HEK293 (cell line): Measurements from ENCODE around the gene MSX1.

ENCODE experiments used
- CTCF ChIA-PET: fragments of 350-600 bp; formaldehyde crosslinking; extraction: SDS; loops from one replicate; lab custom pipeline; 2021; ENCODE audit warnings: antibody characterized with exemption; lab: Yijun Ruan, JAX
- POLR2A ChIA-PET: fragments of 300-600 bp; formaldehyde crosslinking; extraction: SDS; loops from one replicate; lab custom pipeline; 2020; ENCODE audit warnings: antibody characterized with exemption, inconsistent platforms; lab: Yijun Ruan, JAX
- H3K27ac ChIP-seq: fragments of 200-500 bp; sonication (Bioruptor generic); 2 replicates; pipeline ENCODE4 v1.5.1; 2014; ENCODE audit warnings: low read depth, low read length, control low read depth, inconsistent platforms; ENCODE audit errors: extremely low read depth
- H3K36me3 ChIP-seq, 2 experiments: fragments of 200-500 bp in 1 of 2; sonication (Bioruptor generic) in 1 of 2; 1 replicate in 1 of 2; 2 replicates in 1 of 2; pipeline ENCODE4 v1.5.1; 2014 to 2017; ENCODE audit warnings: inconsistent platforms in 2 of 2, low read length in 2 of 2; ENCODE audit not compliant: control insufficient read depth in 2 of 2, insufficient read depth in 1 of 2
- H3K4me1 ChIP-seq: fragments of 200-500 bp; sonication (Bioruptor generic); 2 replicates; pipeline ENCODE4 v1.5.1; 2014; ENCODE audit warnings: mild to moderate bottlenecking, low read length, inconsistent platforms; ENCODE audit not compliant: control insufficient read depth, insufficient read depth
- H3K4me3 ChIP-seq: 2 replicates; pipeline ENCODE4 v1.5.1; 2011; ENCODE audit warnings: low read depth, mild to moderate bottlenecking, control low read depth, low read length, moderate library complexity
- H3K9me3 ChIP-seq: fragments of 200-500 bp; sonication (Bioruptor generic); 2 replicates; pipeline ENCODE4 v1.5.1; 2014; ENCODE audit warnings: low read depth, low read length, inconsistent platforms; ENCODE audit not compliant: control insufficient read depth, insufficient read depth
- GLIS1 ChIP-seq: fragments of 450-650 bp; formaldehyde crosslinking; IDR thresholded peaks from 2 replicates; pipeline ENCODE4 v1.5.1; 2016; ENCODE audit warnings: missing biosample characterization, missing genetic modification characterization
- IKZF3 ChIP-seq: fragments of 450-650 bp; IDR thresholded peaks from 2 replicates; pipeline ENCODE4 v1.5.0; 2018; ENCODE audit warnings: missing biosample characterization, mild to moderate bottlenecking, missing genetic modification characterization, moderate library complexity
- PRDM1 ChIP-seq: fragments of 450-650 bp; formaldehyde crosslinking; IDR thresholded peaks from 2 replicates; pipeline ENCODE4; 2016; ENCODE audit warnings: missing biosample characterization, missing genetic modification characterization
- SCRT2 ChIP-seq: fragments of 450-650 bp; formaldehyde crosslinking; IDR thresholded peaks from 2 replicates; pipeline ENCODE4 v1.5.1; 2016; ENCODE audit warnings: missing biosample characterization, missing genetic modification characterization
- SP3 ChIP-seq: fragments of 450-650 bp; formaldehyde crosslinking; IDR thresholded peaks from 2 replicates; pipeline ENCODE4 v1.5.1; 2016; ENCODE audit warnings: missing biosample characterization, missing genetic modification characterization
- SP7 ChIP-seq: fragments of 450-650 bp; formaldehyde crosslinking; IDR thresholded peaks from 2 replicates; pipeline ENCODE4 v1.5.1; 2016; ENCODE audit warnings: missing biosample characterization, missing genetic modification characterization
- ZBTB17 ChIP-seq: fragments of 450-650 bp; formaldehyde crosslinking; IDR thresholded peaks from 2 replicates; pipeline ENCODE4 v1.5.1; 2016; ENCODE audit warnings: missing biosample characterization, missing genetic modification characterization
- ZBTB20 ChIP-seq: fragments of 450-650 bp; formaldehyde crosslinking; IDR thresholded peaks from 2 replicates; pipeline ENCODE4 v1.5.1; 2016; ENCODE audit warnings: missing biosample characterization, missing genetic modification characterization
- ZFP69B ChIP-seq: fragments of 450-650 bp; formaldehyde crosslinking; IDR thresholded peaks from 2 replicates; pipeline ENCODE4 v1.5.1; 2016; ENCODE audit warnings: missing biosample characterization, missing genetic modification characterization
- ZIC2 ChIP-seq: fragments of 450-650 bp; formaldehyde crosslinking; IDR thresholded peaks from 2 replicates; pipeline ENCODE4 v1.5.1; 2016; ENCODE audit warnings: missing biosample characterization, missing genetic modification characterization
- ZNF223 ChIP-seq: fragments of 450-650 bp; formaldehyde crosslinking; IDR thresholded peaks from 2 replicates; pipeline ENCODE4 v1.5.1; 2016; ENCODE audit warnings: missing biosample characterization, missing genetic modification characterization
- ZNF335 ChIP-seq: fragments of 450-650 bp; formaldehyde crosslinking; conservative IDR thresholded peaks from 2 replicates; pipeline ENCODE4 v1.5.1; 2016; ENCODE audit warnings: missing biosample characterization, missing genetic modification characterization
- ZNF366 ChIP-seq: fragments of 450-650 bp; formaldehyde crosslinking; conservative IDR thresholded peaks from 2 replicates; pipeline ENCODE4 v1.5.1; 2016; ENCODE audit warnings: missing biosample characterization, missing genetic modification characterization
- ZNF561 ChIP-seq: fragments of 450-650 bp; IDR thresholded peaks from 2 replicates; pipeline ENCODE4 v1.5.1; 2018; ENCODE audit warnings: missing biosample characterization, missing genetic modification characterization, borderline replicate concordance
- ZNF610 ChIP-seq: fragments of 450-650 bp; formaldehyde crosslinking; IDR thresholded peaks from 2 replicates; pipeline ENCODE4 v1.5.1; 2016; ENCODE audit warnings: missing biosample characterization, missing genetic modification characterization, borderline replicate concordance
- ZNF623 ChIP-seq: fragments of 450-650 bp; formaldehyde crosslinking; IDR thresholded peaks from 2 replicates; pipeline ENCODE4 v1.5.1; 2016; ENCODE audit warnings: missing biosample characterization, missing genetic modification characterization
- ZNF76 ChIP-seq: fragments of 450-650 bp; formaldehyde crosslinking; IDR thresholded peaks from 2 replicates; pipeline ENCODE4; 2016; ENCODE audit warnings: low read depth, missing biosample characterization, missing genetic modification characterization, borderline replicate concordance
- ZSCAN30 ChIP-seq: fragments of 450-650 bp; IDR thresholded peaks from 2 replicates; pipeline ENCODE4 v1.5.1; 2018; ENCODE audit warnings: missing biosample characterization, mild to moderate bottlenecking, missing genetic modification characterization, moderate library complexity
- TF ChIP-seq, protein P1 (sequence below): fragments of 450-650 bp; formaldehyde crosslinking; IDR thresholded peaks from 2 replicates; pipeline ENCODE4 v1.5.1; 2016; ENCODE audit warnings: missing biosample characterization, missing genetic modification characterization
- TF ChIP-seq, protein P2 (sequence below): fragments of 450-650 bp; formaldehyde crosslinking; IDR thresholded peaks from 2 replicates; pipeline ENCODE4 v1.5.1; 2016; ENCODE audit warnings: missing biosample characterization, missing genetic modification characterization
- TF ChIP-seq, protein P3 (sequence below): fragments of 450-650 bp; formaldehyde crosslinking; IDR thresholded peaks from 2 replicates; pipeline ENCODE4 v1.5.1; 2017; ENCODE audit warnings: missing biosample characterization, missing genetic modification characterization
- TF ChIP-seq, protein P4 (sequence below): fragments of 450-650 bp; formaldehyde crosslinking; IDR thresholded peaks from 2 replicates; pipeline ENCODE4 v1.5.1; 2016; ENCODE audit warnings: missing biosample characterization, missing genetic modification characterization
- TF ChIP-seq, protein P5 (sequence below): fragments of 450-650 bp; formaldehyde crosslinking; IDR thresholded peaks from 2 replicates; pipeline ENCODE4 v1.5.1; 2017; ENCODE audit warnings: missing biosample characterization, missing genetic modification characterization
- TF ChIP-seq, protein P6 (sequence below): fragments of 450-650 bp; formaldehyde crosslinking; IDR thresholded peaks from 2 replicates; pipeline ENCODE4 v1.5.1; 2016; ENCODE audit warnings: missing biosample characterization, missing genetic modification characterization

MSX1 gene

DNA sequence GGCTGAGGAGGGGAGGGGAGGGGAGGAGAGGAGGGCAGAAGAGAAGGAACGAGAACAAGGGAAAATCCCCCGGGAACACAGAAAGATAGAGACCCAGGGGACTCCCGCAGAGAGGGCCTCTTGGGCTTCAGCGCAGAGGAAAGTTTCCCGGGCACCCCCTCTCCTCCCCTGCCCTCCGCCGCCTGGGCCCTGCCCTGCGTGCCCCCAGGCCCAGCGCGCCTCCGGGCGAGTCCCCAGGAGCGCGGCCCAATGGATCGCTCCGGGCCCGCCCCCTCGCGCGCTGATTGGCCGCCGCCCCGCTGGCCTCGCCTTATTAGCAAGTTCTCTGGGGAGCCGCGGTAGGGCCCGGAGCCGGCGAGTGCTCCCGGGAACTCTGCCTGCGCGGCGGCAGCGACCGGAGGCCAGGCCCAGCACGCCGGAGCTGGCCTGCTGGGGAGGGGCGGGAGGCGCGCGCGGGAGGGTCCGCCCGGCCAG, at the start of gene MSX1:
MSX1 (plus strand) TSS at position 341 of the 474 bp plus-strand sequence. CDS start 235 bp downstream, outside the sequence.
- POLR2A ChIA-PET: interaction anchor here (0.6 to 0.7 kb wide), 2 partner anchors 25 to 93 kb away, joined by 3 to 5 read pairs; no protein-coding TSS in a partner anchor
- H3K4me3 ChIP-seq: peak within 1 kb of the TSS; percentile 66
- peak within 1 kb of the TSS; percentile 86; the same call in 1 of the 2 replicates for H3K27ac ChIP-seq
- H3K36me3 ChIP-seq: peaks cover 0 to 25% of the 10 kb centered on the region in 2 experiments; a peak in 1 of 3 replicates
- no peaks in the 10 kb centered on the region for H3K9me3 ChIP-seq
- H3K4me1 ChIP-seq: no peaks in the 10 kb centered on the region; the same call in 1 of the 2 replicates
- CTCF ChIA-PET: no interaction called here
- TF ChIP-seq, protein P1, sequence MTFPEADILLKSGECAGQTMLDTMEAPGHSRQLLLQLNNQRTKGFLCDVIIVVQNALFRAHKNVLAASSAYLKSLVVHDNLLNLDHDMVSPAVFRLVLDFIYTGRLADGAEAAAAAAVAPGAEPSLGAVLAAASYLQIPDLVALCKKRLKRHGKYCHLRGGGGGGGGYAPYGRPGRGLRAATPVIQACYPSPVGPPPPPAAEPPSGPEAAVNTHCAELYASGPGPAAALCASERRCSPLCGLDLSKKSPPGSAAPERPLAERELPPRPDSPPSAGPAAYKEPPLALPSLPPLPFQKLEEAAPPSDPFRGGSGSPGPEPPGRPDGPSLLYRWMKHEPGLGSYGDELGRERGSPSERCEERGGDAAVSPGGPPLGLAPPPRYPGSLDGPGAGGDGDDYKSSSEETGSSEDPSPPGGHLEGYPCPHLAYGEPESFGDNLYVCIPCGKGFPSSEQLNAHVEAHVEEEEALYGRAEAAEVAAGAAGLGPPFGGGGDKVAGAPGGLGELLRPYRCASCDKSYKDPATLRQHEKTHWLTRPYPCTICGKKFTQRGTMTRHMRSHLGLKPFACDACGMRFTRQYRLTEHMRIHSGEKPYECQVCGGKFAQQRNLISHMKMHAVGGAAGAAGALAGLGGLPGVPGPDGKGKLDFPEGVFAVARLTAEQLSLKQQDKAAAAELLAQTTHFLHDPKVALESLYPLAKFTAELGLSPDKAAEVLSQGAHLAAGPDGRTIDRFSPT (tag by site-specific recombination): peak; percentile 78
- TF ChIP-seq ZNF366 (tag by site-specific recombination) (0 out of 2 replicates have a peak, but pooled peaks have one; percentile 3), ZNF335 (tag by site-specific recombination) (peak; percentile 82), ZFP69B (tag by site-specific recombination) (peak; percentile 46; the same call in 1 of the 2 replicates), SCRT2 (tag by site-specific recombination) (no peak), PRDM1 (tag by site-specific recombination) (0 out of 2 replicates have a peak, but pooled peaks have one; percentile 11), ZBTB20 (tag by site-specific recombination) (peak; percentile 59; the same call in 1 of the 2 replicates), ZSCAN30 (peak; percentile 53), ZNF623 (tag by site-specific recombination) (no peak), ZIC2 (tag by site-specific recombination) (peak; percentile 45; the same call in 1 of the 2 replicates), ZBTB17 (tag by site-specific recombination) (0 out of 2 replicates have a peak, but pooled peaks have one; percentile 33), SP3 (tag by site-specific recombination) (0 out of 2 replicates have a peak, but pooled peaks have one; percentile 24), ZNF610 (tag by site-specific recombination) (0 out of 2 replicates have a peak, but pooled peaks have one; percentile 34), SP7 (tag by site-specific recombination) (0 out of 2 replicates have a peak, but pooled peaks have one; percentile 18), ZNF561 (tag by site-specific recombination) (peak; percentile 32; the same call in 1 of the 2 replicates), IKZF3 (peak; percentile 62), ZNF223 (tag by site-specific recombination) (no peak), ZNF76 (tag by site-specific recombination) (peak; percentile 41; the same call in 1 of the 2 replicates), GLIS1 (peak; percentile 90)
- TF ChIP-seq, protein P2, sequence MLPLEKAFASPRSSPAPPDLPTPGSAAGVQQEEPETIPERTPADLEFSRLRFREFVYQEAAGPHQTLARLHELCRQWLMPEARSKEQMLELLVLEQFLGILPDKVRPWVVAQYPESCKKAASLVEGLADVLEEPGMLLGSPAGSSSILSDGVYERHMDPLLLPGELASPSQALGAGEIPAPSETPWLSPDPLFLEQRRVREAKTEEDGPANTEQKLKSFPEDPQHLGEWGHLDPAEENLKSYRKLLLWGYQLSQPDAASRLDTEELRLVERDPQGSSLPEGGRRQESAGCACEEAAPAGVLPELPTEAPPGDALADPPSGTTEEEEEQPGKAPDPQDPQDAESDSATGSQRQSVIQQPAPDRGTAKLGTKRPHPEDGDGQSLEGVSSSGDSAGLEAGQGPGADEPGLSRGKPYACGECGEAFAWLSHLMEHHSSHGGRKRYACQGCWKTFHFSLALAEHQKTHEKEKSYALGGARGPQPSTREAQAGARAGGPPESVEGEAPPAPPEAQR: no peak
- TF ChIP-seq, protein P3, sequence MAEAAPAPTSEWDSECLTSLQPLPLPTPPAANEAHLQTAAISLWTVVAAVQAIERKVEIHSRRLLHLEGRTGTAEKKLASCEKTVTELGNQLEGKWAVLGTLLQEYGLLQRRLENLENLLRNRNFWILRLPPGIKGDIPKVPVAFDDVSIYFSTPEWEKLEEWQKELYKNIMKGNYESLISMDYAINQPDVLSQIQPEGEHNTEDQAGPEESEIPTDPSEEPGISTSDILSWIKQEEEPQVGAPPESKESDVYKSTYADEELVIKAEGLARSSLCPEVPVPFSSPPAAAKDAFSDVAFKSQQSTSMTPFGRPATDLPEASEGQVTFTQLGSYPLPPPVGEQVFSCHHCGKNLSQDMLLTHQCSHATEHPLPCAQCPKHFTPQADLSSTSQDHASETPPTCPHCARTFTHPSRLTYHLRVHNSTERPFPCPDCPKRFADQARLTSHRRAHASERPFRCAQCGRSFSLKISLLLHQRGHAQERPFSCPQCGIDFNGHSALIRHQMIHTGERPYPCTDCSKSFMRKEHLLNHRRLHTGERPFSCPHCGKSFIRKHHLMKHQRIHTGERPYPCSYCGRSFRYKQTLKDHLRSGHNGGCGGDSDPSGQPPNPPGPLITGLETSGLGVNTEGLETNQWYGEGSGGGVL (tag by site-specific recombination): peak; percentile 68; the same call in 1 of the 2 replicates
- TF ChIP-seq, protein P4, sequence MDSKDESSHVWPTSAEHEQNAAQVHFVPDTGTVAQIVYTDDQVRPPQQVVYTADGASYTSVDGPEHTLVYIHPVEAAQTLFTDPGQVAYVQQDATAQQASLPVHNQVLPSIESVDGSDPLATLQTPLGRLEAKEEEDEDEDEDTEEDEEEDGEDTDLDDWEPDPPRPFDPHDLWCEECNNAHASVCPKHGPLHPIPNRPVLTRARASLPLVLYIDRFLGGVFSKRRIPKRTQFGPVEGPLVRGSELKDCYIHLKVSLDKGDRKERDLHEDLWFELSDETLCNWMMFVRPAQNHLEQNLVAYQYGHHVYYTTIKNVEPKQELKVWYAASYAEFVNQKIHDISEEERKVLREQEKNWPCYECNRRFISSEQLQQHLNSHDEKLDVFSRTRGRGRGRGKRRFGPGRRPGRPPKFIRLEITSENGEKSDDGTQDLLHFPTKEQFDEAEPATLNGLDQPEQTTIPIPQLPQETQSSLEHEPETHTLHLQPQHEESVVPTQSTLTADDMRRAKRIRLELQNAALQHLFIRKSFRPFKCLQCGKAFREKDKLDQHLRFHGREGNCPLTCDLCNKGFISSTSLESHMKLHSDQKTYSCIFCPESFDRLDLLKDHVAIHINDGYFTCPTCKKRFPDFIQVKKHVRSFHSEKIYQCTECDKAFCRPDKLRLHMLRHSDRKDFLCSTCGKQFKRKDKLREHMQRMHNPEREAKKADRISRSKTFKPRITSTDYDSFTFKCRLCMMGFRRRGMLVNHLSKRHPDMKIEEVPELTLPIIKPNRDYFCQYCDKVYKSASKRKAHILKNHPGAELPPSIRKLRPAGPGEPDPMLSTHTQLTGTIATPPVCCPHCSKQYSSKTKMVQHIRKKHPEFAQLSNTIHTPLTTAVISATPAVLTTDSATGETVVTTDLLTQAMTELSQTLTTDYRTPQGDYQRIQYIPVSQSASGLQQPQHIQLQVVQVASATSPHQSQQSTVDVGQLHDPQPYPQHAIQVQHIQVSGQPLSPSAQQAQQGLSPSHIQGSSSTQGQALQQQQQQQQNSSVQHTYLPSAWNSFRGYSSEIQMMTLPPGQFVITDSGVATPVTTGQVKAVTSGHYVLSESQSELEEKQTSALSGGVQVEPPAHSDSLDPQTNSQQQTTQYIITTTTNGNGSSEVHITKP (tag by site-specific recombination): peak; percentile 94
- TF ChIP-seq, protein P5, sequence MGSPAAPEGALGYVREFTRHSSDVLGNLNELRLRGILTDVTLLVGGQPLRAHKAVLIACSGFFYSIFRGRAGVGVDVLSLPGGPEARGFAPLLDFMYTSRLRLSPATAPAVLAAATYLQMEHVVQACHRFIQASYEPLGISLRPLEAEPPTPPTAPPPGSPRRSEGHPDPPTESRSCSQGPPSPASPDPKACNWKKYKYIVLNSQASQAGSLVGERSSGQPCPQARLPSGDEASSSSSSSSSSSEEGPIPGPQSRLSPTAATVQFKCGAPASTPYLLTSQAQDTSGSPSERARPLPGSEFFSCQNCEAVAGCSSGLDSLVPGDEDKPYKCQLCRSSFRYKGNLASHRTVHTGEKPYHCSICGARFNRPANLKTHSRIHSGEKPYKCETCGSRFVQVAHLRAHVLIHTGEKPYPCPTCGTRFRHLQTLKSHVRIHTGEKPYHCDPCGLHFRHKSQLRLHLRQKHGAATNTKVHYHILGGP: no peak
- TF ChIP-seq, protein P6, sequence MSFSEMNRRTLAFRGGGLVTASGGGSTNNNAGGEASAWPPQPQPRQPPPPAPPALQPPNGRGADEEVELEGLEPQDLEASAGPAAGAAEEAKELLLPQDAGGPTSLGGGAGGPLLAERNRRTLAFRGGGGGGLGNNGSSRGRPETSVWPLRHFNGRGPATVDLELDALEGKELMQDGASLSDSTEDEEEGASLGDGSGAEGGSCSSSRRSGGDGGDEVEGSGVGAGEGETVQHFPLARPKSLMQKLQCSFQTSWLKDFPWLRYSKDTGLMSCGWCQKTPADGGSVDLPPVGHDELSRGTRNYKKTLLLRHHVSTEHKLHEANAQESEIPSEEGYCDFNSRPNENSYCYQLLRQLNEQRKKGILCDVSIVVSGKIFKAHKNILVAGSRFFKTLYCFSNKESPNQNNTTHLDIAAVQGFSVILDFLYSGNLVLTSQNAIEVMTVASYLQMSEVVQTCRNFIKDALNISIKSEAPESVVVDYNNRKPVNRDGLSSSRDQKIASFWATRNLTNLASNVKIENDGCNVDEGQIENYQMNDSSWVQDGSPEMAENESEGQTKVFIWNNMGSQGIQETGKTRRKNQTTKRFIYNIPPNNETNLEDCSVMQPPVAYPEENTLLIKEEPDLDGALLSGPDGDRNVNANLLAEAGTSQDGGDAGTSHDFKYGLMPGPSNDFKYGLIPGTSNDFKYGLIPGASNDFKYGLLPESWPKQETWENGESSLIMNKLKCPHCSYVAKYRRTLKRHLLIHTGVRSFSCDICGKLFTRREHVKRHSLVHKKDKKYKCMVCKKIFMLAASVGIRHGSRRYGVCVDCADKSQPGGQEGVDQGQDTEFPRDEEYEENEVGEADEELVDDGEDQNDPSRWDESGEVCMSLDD (tag by site-specific recombination): 0 out of 2 replicates have a peak, but pooled peaks have one; percentile 34
